Measurements from ENCODE around the gene ABAT. TPM values are rescaled to one million over a fixed set of nuclear protein-coding genes. Genes with fewer than 3 reads are reported as not detected.
"Not testable (repeated sequence)": the region's sequence is repeated elsewhere in the genome, so short reads cannot be mapped to it uniquely, and the experiment has no call there.

ABAT gene
- total and polyA plus RNA-seq, 2 donors from 2014 or later = 9.6 to 34.0 TPM

GRCh38 chr16:8801701-8802100, 127.3 kb downstream of the ABAT start:
- no peak overlapping the region for H3K9ac ChIP-seq (ENCODE audit: low read length in 3 of 3)
- H3K4me3 ChIP-seq (ENCODE audit: low read length in 3 of 3) = no peak overlapping the region
- DNase-seq (no peak), FAIRE-seq (no peak)
- no peak overlapping the region for H3K27ac ChIP-seq (ENCODE audit: low read depth in 2 of 2, low read length in 2 of 2)
- no peak for TF ChIP-seq CTCF (IDR thresholded peaks at IDR 0.05; ENCODE audit: borderline replicate concordance, extremely low read depth, insufficient read depth)
- H3K36me3 ChIP-seq (ENCODE audit: control insufficient read depth in 2 of 3, insufficient read depth in 3 of 3, low read length in 3 of 3) = peaks cover 3 to 27% (median 17%) of the 10 kb centered on the region in 3 donors
- H3K4me1 ChIP-seq (ENCODE audit: control insufficient read depth in 2 of 3, insufficient read depth in 2 of 3, low read depth in 1 of 3, low read length in 3 of 3) = peaks cover 0 to 19% (median 9%) of the 10 kb centered on the region in 3 donors
- no peaks in the 10 kb centered on the region for H3K9me3 ChIP-seq (ENCODE audit: control insufficient read depth in 2 of 3, insufficient read depth in 1 of 3, low read length in 3 of 3)
- intact Hi-C loops (cut with DNase I) = loop anchor here (10.0 kb wide), 1 partner anchor 83 kb away; the partner anchor contains the start of gene LITAFD
- H3K27me3 ChIP-seq (ENCODE audit: control insufficient read depth, insufficient read depth, low read length) = no peaks in the 10 kb centered on the region

GRCh38 chr16:8803733-8804132, 129.3 kb downstream of the ABAT start:
- H3K4me1 ChIP-seq (ENCODE audit: control insufficient read depth in 2 of 3, insufficient read depth in 2 of 3, low read depth in 1 of 3, low read length in 3 of 3) = peaks cover 0 to 12% (median under 1%) of the 10 kb centered on the region in 3 donors
- DNase-seq; H3K9ac ChIP-seq (ENCODE audit: low read length in 3 of 3); H3K4me3 ChIP-seq (ENCODE audit: low read length in 3 of 3); H3K27ac ChIP-seq (ENCODE audit: low read depth in 2 of 2, low read length in 2 of 2); H3K9me3 ChIP-seq (ENCODE audit: control insufficient read depth in 2 of 3, insufficient read depth in 1 of 3, low read length in 3 of 3); FAIRE-seq; H3K27me3 ChIP-seq (ENCODE audit: control insufficient read depth, insufficient read depth, low read length): not testable (repeated sequence)
- intact Hi-C loops (cut with DNase I) = loop anchor here (10.0 kb wide), 1 partner anchor 81 kb away; the partner anchor contains the start of gene LITAFD
- H3K36me3 ChIP-seq (ENCODE audit: control insufficient read depth in 2 of 3, insufficient read depth in 3 of 3, low read length in 3 of 3) = peaks cover 7 to 38% (median 26%) of the 10 kb centered on the region in 3 donors

- H3K36me3 ChIP-seq (ENCODE audit: control insufficient read depth in 2 of 3, insufficient read depth in 3 of 3, low read length in 3 of 3) = peaks cover 7 to 40% (median 29%) of the 10 kb centered on the region in 3 donors
- no peak overlapping the region for H3K4me3 ChIP-seq (ENCODE audit: low read length in 3 of 3)
- DNase-seq = no peak
- no peaks in the 10 kb centered on the region for H3K9me3 ChIP-seq (ENCODE audit: control insufficient read depth in 2 of 3, insufficient read depth in 1 of 3, low read length in 3 of 3)
- TF ChIP-seq CTCF (IDR thresholded peaks at IDR 0.05; ENCODE audit: borderline replicate concordance, extremely low read depth, insufficient read depth) = no peak
- no peak overlapping the region for H3K9ac ChIP-seq (ENCODE audit: low read length in 3 of 3)
- peaks cover 0 to 7% (median 0%) of the 10 kb centered on the region in 3 donors for H3K4me1 ChIP-seq (ENCODE audit: control insufficient read depth in 2 of 3, insufficient read depth in 2 of 3, low read depth in 1 of 3, low read length in 3 of 3)
- intact Hi-C loops (cut with DNase I) = loop anchor here (10.0 kb wide), 1 partner anchor 80 kb away; the partner anchor contains the start of gene LITAFD
- H3K27me3 ChIP-seq (ENCODE audit: control insufficient read depth, insufficient read depth, low read length) = no peaks in the 10 kb centered on the region
- no peak overlapping the region for H3K27ac ChIP-seq (ENCODE audit: low read depth in 2 of 2, low read length in 2 of 2)
- no peak for FAIRE-seq
Measured at GRCh38 chr16:8804313-8804712, 129.9 kb downstream of the ABAT start.

GRCh38 chr16:8806272-8806983, 132.0 kb downstream of the ABAT start:
- Histone ChIP-seq H3K27me3 (ENCODE audit: control insufficient read depth, insufficient read depth, low read length) (no peaks in the 10 kb centered on the region), H3K4me1 (ENCODE audit: control insufficient read depth in 2 of 3, insufficient read depth in 2 of 3, low read depth in 1 of 3, low read length in 3 of 3) (peaks cover 0 to under 1% (median 0%) of the 10 kb centered on the region in 3 donors), H3K9ac (ENCODE audit: low read length in 3 of 3) (no peak overlapping the region), H3K27ac (ENCODE audit: low read depth in 2 of 2, low read length in 2 of 2) (no peak overlapping the region), H3K36me3 (ENCODE audit: control insufficient read depth in 2 of 3, insufficient read depth in 3 of 3, low read length in 3 of 3) (peaks cover 7 to 47% (median 33%) of the 10 kb centered on the region in 3 donors), H3K9me3 (ENCODE audit: control insufficient read depth in 2 of 3, insufficient read depth in 1 of 3, low read length in 3 of 3) (no peaks in the 10 kb centered on the region), H3K4me3 (ENCODE audit: low read length in 3 of 3) (no peak overlapping the region)
- DNase-seq = no peak
- intact Hi-C loops (cut with DNase I) = loop anchor here (10.0 kb wide), 1 partner anchor 78 kb away; the partner anchor contains the start of gene LITAFD
- FAIRE-seq = no peak
- TF ChIP-seq CTCF (IDR thresholded peaks at IDR 0.05; ENCODE audit: borderline replicate concordance, extremely low read depth, insufficient read depth) = no peak
